ENCODE measurements around the gene DVL3. TPM values are rescaled to one million over a fixed set of nuclear protein-coding genes. Genes with fewer than 3 reads are reported as not detected.
"Not testable (repeated sequence)": the region's sequence is repeated elsewhere in the genome, so short reads cannot be mapped to it uniquely, and the experiment has no call there.

DVL3 gene
- total RNA-seq, 1 experiment from 2014 or later = 21.9 TPM

DNA sequence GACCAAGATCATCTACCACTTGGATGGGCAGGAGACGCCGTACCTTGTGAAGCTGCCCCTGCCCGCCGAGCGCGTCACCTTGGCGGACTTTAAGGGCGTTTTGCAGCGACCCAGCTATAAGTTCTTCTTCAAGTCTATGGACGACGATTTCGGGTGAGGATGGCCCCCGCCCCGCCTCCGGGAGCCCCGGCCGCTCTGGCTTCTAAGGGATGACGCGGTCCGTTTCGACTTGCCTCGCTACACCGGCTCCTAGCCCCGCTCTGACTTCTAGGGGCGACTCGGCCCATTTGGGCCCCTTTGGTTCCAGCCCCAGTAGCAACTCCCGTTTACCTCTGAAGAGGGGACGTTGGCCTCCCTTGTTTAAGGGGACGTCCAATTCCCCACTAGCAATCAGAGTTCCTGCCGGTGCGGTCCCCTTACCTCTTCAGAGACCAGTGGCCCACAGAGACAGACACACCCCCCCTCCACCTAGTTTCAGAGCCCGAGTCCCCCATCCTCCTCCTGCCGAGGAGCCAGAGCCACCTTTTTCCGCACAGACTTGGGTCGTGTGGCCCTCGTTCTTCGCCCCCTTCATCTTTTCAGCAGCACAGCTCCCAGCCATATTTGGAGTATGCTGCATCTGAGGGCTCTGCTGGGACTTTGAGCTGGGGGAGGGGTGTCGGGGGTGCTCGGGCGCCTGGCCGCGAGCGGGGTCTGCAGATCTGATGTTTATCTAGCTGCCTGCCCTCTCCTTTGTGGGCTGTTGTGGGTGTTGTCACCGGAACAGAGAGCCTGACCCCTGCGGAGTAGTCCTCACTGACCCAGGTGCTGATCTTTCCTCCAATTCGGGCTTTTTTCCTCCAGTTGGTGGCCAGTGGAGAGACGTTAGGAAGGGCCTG lies 706 bp downstream of the DVL3 start:
- no peak for DNase-seq (ENCODE audit: low read depth)

GRCh38 chr3:184156522-184156955 lies 1.4 kb downstream of the DVL3 start:
- peak; percentile 60 for DNase-seq (ENCODE audit: low read depth)

- no peak for DNase-seq (ENCODE audit: low read depth)
Observed at GRCh38 chr3:184157206-184157605, 2.0 kb downstream of the DVL3 start.

DNA sequence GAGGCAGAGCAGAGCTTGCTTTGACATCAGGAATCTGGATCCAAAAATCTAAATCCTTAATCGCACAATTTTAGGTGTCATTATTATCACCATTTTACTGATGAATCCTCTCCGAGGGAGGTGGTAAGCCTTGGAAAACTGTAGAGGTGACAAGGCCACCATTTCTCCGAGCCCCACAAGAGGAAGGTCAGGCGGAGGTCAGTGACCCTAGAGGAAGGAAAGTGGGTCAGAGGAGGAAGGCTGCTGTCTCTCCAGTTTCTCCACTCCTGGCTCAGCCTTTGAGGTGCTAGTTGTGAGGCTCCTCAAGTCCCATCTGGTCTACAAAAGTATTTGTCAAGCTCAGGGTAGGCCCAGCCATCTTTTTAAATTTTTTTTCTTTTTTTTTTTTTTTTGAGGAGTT lies 3.2 kb downstream of the DVL3 start:
- no peak for DNase-seq (ENCODE audit: low read depth)

GRCh38 chr3:184160456-184160855 lies 5.3 kb downstream of the DVL3 start:
- no peak for DNase-seq (ENCODE audit: low read depth)

DNA sequence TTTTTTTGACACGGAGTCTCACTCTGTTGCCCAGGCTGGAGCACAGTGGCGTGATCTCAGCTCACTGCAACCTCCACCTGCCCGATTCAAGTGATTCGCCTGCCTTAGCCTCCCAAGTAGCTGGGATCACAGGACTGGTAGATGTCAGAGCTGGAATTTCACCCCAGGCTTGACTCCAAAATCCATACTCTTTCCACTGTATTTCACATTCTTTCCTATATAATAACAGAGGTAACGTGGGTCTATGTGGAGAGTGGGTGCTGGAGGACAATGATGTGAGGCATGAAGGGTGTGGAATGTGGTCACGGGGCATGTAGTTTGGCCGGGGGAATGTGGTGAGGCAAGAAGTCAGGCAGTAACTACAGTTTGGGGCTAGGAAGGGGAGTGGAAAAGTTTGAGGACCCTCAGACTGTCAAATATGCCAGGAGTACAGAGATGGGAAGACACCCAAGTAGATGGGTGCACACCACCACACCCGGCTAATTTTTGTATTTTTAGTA lies 7.4 kb downstream of the DVL3 start:
- not testable (repeated sequence) for DNase-seq (ENCODE audit: low read depth)

DNA sequence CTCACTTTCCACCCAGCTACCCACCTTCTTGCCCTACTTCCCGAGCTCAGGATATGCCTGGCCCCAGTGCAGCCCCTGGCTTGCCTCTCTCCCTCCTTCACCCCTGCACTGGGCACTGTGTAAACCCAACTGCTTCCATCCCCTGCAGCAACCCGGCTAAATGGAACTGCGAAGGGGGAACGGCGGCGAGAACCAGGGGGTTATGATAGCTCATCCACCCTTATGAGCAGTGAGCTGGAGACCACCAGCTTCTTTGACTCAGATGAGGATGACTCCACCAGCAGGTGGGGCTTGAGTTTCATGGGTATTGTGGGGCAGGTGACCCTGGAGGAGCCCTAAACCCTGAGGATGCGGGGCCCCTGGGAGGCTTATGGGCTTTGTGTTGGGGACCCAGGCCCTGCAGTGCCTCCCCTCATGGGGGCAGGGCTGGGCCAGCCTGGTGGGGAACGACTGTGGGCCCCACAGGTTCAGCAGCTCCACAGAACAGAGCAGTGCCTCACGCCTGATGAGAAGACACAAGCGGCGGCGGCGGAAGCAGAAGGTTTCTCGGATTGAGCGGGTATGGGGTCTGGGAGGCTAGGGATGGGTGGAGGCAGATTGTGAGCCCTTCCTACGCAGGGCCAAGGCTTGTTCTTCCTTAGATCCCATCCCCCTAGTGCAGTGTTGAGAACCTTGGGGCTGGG lies 9.6 kb downstream of the DVL3 start:
- DNase-seq (ENCODE audit: low read depth) = no peak

DNA sequence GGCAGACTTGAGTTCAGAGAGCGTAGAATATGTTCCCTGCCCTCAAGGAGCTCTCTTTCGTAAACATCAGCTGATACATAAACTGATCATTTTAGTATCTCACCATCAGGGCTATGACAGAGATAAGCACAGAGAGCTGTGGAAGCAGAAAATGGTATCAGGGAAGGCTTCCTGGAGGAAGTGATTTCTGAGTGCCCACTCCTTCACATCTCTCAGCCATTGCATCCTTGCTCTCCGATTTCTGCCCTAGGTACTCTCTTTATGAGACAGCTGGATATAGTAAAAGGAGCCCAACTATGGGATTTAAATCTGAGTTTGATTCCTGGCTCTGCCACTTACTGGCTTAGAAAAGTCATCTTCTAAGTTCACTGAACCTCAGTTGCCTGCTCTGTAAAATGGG lies 10.4 kb downstream of the DVL3 start:
- no peak for DNase-seq (ENCODE audit: low read depth)

DNA sequence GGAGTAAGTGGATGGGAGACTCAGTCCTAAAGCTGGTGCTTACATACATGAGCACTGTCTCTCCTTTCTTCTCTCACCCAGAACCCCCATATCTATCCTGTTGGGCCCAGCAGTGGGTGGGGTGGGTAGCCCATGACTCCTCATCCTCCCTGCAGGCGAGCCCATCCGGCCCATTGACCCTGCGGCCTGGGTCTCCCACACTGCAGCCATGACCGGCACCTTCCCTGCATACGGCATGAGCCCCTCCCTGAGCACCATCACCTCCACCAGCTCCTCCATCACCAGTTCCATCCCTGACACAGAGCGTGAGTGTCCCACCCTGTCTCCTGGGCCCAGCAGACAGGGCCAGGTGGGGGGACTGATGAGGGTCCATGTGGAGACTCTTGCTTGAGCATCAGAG lies 11.5 kb downstream of the DVL3 start:
- DNase-seq (ENCODE audit: low read depth) = no peak

- no peak for DNase-seq (ENCODE audit: low read depth)
Observed at GRCh38 chr3:184167786-184168185, 12.6 kb downstream of the DVL3 start.

DNA sequence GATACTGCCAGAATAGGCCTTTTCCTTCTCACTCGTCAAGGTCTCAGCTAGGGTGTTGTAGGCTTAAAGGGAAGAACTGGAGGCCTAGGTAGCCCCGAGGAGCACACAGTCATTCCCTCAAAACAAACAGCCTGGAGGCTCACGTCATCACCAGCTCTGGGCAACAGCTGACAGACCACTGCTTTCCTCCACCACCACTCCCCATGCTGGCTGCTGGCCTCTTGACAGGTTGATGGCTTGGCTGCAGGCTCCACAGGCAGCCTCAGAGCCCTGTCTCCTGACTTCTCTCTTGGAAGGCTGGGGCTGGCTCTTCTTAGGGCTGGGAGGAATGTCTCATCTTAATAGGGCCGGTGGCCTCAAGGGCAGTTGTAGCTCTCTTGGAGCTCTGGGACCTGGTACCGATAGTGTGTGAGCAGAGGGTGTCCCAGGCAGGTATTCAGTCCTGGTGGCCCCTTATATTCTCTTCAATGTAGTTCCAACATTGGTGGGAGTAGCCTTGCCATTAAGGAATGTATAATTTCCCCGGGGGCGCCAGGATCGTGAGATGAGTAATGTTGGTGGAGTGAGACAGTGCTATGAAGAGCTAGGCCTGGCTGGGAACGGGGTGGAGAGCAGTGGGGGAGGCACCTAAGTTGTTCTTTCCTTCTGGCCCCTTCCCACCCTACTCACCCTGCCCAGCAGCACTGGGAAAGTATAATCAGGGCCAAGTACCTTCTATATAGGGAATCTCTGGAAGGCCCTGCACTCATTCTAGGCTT lies 13.4 kb downstream of the DVL3 start:
- peak; percentile 79 for DNase-seq (ENCODE audit: low read depth)

DNA sequence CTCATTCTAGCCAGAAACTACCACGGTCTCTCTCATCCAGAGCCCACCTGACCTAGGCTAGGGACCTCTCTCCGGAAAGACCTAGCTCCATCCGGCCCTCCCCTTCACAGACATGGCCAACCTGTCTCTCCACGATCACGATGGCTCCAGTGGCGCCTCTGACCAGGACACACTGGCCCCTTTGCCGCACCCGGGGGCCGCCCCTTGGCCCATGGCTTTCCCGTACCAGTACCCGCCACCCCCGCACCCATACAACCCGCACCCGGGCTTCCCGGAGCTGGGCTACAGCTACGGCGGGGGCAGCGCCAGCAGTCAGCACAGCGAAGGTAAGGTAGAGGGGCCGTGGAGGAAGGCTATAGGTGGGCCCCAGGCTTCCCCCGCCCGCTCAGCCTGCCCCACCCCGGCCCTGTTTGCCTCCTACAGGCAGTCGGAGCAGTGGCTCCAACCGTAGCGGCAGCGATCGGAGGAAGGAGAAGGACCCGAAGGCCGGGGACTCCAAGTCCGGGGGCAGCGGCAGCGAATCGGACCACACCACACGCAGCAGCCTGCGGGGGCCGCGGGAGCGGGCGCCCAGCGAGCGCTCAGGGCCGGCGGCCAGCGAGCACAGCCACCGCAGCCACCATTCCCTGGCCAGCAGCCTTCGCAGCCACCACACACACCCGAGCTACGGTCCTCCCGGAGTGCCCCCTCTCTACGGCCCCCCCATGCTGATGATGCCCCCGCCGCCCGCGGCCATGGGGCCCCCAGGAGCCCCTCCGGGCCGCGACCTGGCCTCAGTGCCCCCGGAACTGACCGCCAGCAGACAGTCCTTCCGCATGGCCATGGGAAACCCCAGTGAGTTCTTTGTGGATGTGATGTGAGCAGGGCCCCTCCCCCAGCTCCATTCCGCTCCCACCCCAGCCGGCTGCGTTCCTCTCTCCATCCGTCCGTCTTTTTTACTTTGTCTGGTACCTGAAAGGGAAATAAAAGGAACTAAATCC lies 15.0 kb downstream of the DVL3 start:
- no peak for DNase-seq (ENCODE audit: low read depth)

GRCh38 chr3:184171562-184171961 lies 16.4 kb downstream of the DVL3 start:
- DNase-seq (ENCODE audit: low read depth) = peak; percentile 87

GRCh38 chr3:184172681-184173373 lies 17.6 kb downstream of the DVL3 start:
- DNase-seq (ENCODE audit: low read depth) = peak; percentile 42

- no peak for DNase-seq (ENCODE audit: low read depth)
Observed at GRCh38 chr3:184173374-184173722, 18.2 kb downstream of the DVL3 start.

DNA sequence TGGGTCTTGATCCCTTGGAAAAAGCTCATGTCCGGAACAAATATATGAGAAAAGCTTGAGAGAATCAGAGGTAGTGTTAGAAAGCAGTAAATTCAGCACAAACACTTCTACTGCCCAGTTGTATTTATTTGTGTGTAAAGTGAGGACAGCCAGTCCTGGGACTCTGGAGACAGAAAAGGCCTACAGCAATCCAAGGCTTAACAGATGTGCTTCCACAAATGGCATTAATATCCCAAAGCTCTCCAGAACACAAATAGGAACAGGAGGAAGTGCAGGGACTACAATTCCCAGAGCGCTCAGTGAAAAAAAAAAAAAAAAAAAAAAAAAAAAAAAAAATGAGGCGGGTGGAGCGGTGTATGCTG lies 19.1 kb downstream of the DVL3 start:
- no peak for DNase-seq (ENCODE audit: low read depth)

DNA sequence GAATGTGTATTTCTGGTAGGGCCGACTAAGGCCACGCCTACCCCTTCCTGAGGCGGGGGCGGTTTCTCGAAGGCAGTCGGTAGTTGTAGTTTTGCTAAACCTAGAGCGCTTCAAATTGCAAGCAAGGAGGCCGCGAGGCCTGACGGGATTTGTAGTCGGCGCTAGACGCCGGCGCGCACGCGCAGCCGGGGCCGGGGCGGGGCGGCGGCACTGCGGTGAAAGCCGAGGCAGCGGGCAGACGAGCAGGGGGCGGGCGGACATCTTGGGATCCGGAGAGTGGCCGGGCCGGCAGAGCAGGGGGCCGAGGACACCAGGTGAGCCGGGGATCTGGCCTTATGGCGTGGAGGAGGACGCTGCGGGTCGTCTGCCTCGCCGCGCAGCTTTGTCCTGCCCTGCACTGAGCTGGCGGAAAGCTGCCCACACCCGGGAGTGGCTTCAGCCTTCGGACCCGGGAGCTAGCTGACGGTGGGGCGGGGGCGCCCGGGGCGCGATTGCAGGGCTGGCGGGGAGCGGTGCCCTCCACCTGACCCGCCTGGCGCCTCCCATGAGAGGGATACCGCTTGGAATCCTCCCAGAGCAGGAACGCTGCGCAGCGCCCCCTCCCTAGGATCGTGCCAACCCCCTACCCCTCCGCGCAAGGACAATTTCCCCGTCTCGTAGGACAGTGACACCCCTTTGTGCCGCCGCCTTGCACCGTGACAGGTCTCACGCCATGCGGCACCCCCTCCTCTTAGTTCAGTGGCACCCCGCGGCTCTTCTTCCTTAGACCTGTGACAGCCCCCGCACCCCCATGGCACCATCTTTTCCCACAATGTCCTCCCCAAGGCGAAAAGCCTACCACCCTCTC lies 19.7 kb downstream of the DVL3 start, which contains the start of gene AP2M1:
Gene AP2M1, plus strand, starts transcription at position 210 of the 847 bp plus-strand sequence. CDS start 2,139 bp downstream, outside the sequence.
- DNase-seq (ENCODE audit: low read depth) = peak; percentile 99

GRCh38 chr3:184175506-184175905 lies 20.3 kb downstream of the DVL3 start:
- DNase-seq (ENCODE audit: low read depth) = no peak

- DNase-seq (ENCODE audit: low read depth) = no peak
Observed at GRCh38 chr3:184175981-184176376, 20.8 kb downstream of the DVL3 start.
